Measurements from ENCODE around the gene LDLRAP1. TPM values are rescaled to one million over a fixed set of nuclear protein-coding genes. Genes with fewer than 3 reads are reported as not detected.
"Not testable (repeated sequence)": the region's sequence is repeated elsewhere in the genome, so short reads cannot be mapped to it uniquely, and the experiment has no call there.

LDLRAP1 gene
- total and polyA plus RNA-seq, 7 experiments from 2014 or later: 28.1 to 853 (median 301) TPM

DNA sequence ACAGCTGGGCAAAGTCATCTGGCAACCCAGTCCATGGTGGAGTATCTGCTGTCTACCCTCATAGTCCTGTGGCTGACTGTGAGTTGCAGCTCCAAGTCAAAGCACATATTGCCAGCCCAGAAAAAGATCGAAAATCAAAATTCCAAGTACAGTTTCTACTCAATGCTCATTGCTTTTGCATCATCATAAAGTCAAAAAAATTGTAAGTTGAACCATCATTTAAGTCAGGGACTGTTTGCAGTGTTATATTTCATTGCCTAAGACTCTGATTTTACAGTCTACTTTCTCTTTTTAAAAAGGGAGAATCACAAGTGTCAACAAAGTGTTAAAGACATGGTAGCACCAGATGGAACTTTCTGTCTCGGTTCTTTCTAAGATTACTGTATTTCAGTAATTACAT, 50.5 kb downstream of the LDLRAP1 start:
- Mint-ChIP-seq H3K9me3 (peaks cover 0 to 4% (median 0%) of the 10 kb centered on the region in 11 donors), H3K27me3 (peaks cover 0 to 29% (median 0%) of the 10 kb centered on the region in 5 donors), H3K36me3 (peaks cover 0 to 4% (median 3%) of the 10 kb centered on the region in 5 donors), H3K4me3 (no peak overlapping the region), H3K4me1 (peaks cover 0 to 31% (median 23%) of the 10 kb centered on the region in 7 donors), H3K27ac (no peak overlapping the region)
- H3K9me3 ChIP-seq (ENCODE audit: control insufficient read depth in 2 of 3, low read length in 3 of 3): no peaks in the 10 kb centered on the region
- intact Hi-C loops (cut with micrococcal nuclease): no loop called here
- ATAC-seq (no peak), DNase-seq (no peak)
- peaks cover 0 to 8% of the 10 kb centered on the region in 2 donors for H3K4me1 ChIP-seq (ENCODE audit: control insufficient read depth in 2 of 2, insufficient read depth in 2 of 2, low read length in 2 of 2)
- POLR2A ChIA-PET: interaction anchor here (0.6 to 1.1 kb wide), 3 partner anchors 11 to 30 kb away, joined by 3 read pairs; no protein-coding TSS in a partner anchor
- CTCF ChIA-PET: interaction anchor here (0.6 to 0.7 kb wide), 2 partner anchors 181 to 1817 kb away, joined by 3 to 4 read pairs; no protein-coding TSS in a partner anchor
- H3K4me3 ChIP-seq (ENCODE audit: low read length): no peak overlapping the region
- H3K27ac ChIP-seq (ENCODE audit: low read depth, low read length): no peak overlapping the region
- no peaks in the 10 kb centered on the region for H3K27me3 ChIP-seq (ENCODE audit: control insufficient read depth in 2 of 2, insufficient read depth in 2 of 2, low read length in 2 of 2)
- H3K36me3 ChIP-seq (ENCODE audit: control insufficient read depth in 2 of 3, insufficient read depth in 3 of 3, low read length in 3 of 3): no peaks in the 10 kb centered on the region

DNA sequence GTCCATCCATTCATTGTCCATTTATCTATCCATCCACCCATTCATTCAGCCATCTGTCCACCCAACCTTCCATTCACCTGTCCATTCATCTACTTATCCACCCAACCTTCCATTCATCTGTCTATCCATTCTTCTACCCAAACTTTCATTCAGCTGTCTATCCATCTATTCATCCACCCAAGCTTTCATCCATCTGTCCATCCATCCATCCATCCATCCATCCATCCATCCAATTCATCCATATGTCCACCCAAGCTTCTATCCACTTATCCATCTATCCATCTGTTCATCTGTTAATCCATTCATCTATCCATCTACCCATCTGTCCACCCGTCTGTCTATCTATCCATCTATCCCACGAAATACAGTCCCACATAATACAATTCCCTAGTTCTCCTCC, 51.6 kb downstream of the LDLRAP1 start:
- intact Hi-C loops (cut with micrococcal nuclease): no loop called here
- ChIA-PET POLR2A (interaction anchor here (1.1 kb wide), 1 partner anchor 18 kb away, joined by 3 read pairs; no protein-coding TSS in a partner anchor), CTCF (no interaction called here)
- H3K27me3 Mint-ChIP-seq: peaks cover 0 to 38% (median 0%) of the 10 kb centered on the region in 5 donors
- no peak overlapping the region for H3K4me3 Mint-ChIP-seq
- peaks cover 0 to 7% (median 0%) of the 10 kb centered on the region in 11 donors for H3K9me3 Mint-ChIP-seq
- H3K27ac ChIP-seq (ENCODE audit: low read depth, low read length): no peak overlapping the region
- peaks cover 0 to 26% (median 20%) of the 10 kb centered on the region in 7 donors for H3K4me1 Mint-ChIP-seq
- H3K36me3 ChIP-seq (ENCODE audit: control insufficient read depth in 2 of 3, insufficient read depth in 3 of 3, low read length in 3 of 3): no peaks in the 10 kb centered on the region
- H3K4me3 ChIP-seq (ENCODE audit: low read length): no peak overlapping the region
- no peaks in the 10 kb centered on the region for H3K9me3 ChIP-seq (ENCODE audit: control insufficient read depth in 2 of 3, low read length in 3 of 3)
- no peaks in the 10 kb centered on the region for H3K27me3 ChIP-seq (ENCODE audit: control insufficient read depth in 2 of 2, insufficient read depth in 2 of 2, low read length in 2 of 2)
- peaks cover 0 to 8% of the 10 kb centered on the region in 2 donors for H3K4me1 ChIP-seq (ENCODE audit: control insufficient read depth in 2 of 2, insufficient read depth in 2 of 2, low read length in 2 of 2)
- DNase-seq (no peak), ATAC-seq (no peak)
- H3K36me3 Mint-ChIP-seq: peaks cover 0 to 7% (median 4%) of the 10 kb centered on the region in 5 donors
- H3K27ac Mint-ChIP-seq: peak overlapping the region in 1 of 9 donors; percentile 3

DNA sequence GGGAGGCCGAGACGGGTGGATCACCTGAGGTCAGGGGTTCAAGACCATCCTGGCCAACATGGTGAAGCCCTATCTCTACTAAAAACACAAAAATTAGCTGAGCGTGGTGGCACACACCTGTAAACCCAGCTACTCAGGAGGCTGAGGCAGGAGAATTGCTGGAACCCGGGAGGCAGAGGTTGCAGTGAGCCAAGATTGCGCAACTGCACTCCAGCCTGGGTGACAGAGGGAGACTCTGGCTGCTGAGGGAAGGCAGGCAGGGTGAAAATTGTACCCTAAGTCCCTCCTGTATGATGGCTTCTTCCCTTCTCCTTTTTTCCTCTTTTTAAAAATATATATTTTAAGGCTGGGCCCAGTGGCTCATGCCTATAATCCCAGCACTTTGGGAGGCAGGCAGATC, 53.2 kb downstream of the LDLRAP1 start:
- H3K27ac ChIP-seq (ENCODE audit: low read depth, low read length); H3K9me3 ChIP-seq (ENCODE audit: control insufficient read depth in 2 of 3, low read length in 3 of 3); ATAC-seq; H3K4me1 ChIP-seq (ENCODE audit: control insufficient read depth in 2 of 2, insufficient read depth in 2 of 2, low read length in 2 of 2); H3K36me3 Mint-ChIP-seq; H3K4me3 Mint-ChIP-seq; H3K36me3 ChIP-seq (ENCODE audit: control insufficient read depth in 2 of 3, insufficient read depth in 3 of 3, low read length in 3 of 3); H3K4me3 ChIP-seq (ENCODE audit: low read length); intact Hi-C loops (cut with micrococcal nuclease); H3K9me3 Mint-ChIP-seq; DNase-seq; H3K27me3 ChIP-seq (ENCODE audit: control insufficient read depth in 2 of 2, insufficient read depth in 2 of 2, low read length in 2 of 2); POLR2A ChIA-PET: not testable (repeated sequence)
- H3K27me3 Mint-ChIP-seq: peaks cover 0 to 49% (median 0%) of the 10 kb centered on the region in 5 donors
- CTCF ChIA-PET: interaction anchor here (1.4 kb wide), 1 partner anchor 94 kb away, joined by 4 read pairs; no protein-coding TSS in a partner anchor
- H3K27ac Mint-ChIP-seq: peak overlapping the region in 1 of 9 donors; percentile 52
- H3K4me1 Mint-ChIP-seq: peaks cover 3 to 18% (median 9%) of the 10 kb centered on the region in 7 donors

DNA sequence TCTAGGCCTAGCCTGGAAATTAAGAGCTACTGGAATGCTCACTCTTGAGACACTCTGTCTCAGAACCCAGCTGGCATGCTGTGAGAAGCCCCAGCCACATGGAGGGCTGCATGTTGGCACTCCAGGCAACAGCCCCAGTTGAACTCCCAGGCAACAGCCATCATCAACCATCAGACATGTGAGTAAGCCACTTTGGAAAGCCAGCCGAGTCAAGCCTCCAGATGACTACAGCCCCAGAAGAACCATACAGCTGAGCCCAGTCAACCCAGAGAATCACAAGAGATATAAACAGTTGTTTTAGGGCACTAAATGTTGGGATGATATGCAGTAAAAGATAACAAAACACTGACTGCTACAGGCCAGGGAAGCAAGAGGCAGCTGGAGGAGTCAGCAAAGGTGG, 55.5 kb downstream of the LDLRAP1 start:
- peaks cover 0 to 7% (median 4%) of the 10 kb centered on the region in 5 donors for H3K36me3 Mint-ChIP-seq
- no peaks in the 10 kb centered on the region for H3K27me3 ChIP-seq (ENCODE audit: control insufficient read depth in 2 of 2, insufficient read depth in 2 of 2, low read length in 2 of 2)
- ChIA-PET POLR2A (interaction anchor here (0.7 to 1.1 kb wide), 2 partner anchors 34 to 112 kb away, joined by 3 to 4 read pairs; no protein-coding TSS in a partner anchor), CTCF (interaction anchor here (0.6 to 1.2 kb wide), 6 partner anchors 10 to 1348 kb away, joined by 3 to 7 read pairs (median 4); no protein-coding TSS in a partner anchor)
- H3K9me3 ChIP-seq (ENCODE audit: control insufficient read depth in 2 of 3, low read length in 3 of 3): no peaks in the 10 kb centered on the region
- H3K4me3 ChIP-seq (ENCODE audit: low read length): no peak overlapping the region
- peak overlapping the region in 2 of 9 donors; percentile 2 to 43 for H3K27ac Mint-ChIP-seq
- H3K27me3 Mint-ChIP-seq: peaks cover 0 to 50% (median 0%) of the 10 kb centered on the region in 5 donors
- H3K4me1 ChIP-seq (ENCODE audit: control insufficient read depth in 2 of 2, insufficient read depth in 2 of 2, low read length in 2 of 2): no peaks in the 10 kb centered on the region
- H3K36me3 ChIP-seq (ENCODE audit: control insufficient read depth in 2 of 3, insufficient read depth in 3 of 3, low read length in 3 of 3): no peaks in the 10 kb centered on the region
- H3K27ac ChIP-seq (ENCODE audit: low read depth, low read length): no peak overlapping the region
- peaks cover 3 to 18% (median 9%) of the 10 kb centered on the region in 7 donors for H3K4me1 Mint-ChIP-seq
- ATAC-seq (no peak), DNase-seq (no peak)
- intact Hi-C loops (cut with micrococcal nuclease): no loop called here
- peaks cover 0 to 7% (median 0%) of the 10 kb centered on the region in 11 donors for H3K9me3 Mint-ChIP-seq
- no peak overlapping the region for H3K4me3 Mint-ChIP-seq

DNA sequence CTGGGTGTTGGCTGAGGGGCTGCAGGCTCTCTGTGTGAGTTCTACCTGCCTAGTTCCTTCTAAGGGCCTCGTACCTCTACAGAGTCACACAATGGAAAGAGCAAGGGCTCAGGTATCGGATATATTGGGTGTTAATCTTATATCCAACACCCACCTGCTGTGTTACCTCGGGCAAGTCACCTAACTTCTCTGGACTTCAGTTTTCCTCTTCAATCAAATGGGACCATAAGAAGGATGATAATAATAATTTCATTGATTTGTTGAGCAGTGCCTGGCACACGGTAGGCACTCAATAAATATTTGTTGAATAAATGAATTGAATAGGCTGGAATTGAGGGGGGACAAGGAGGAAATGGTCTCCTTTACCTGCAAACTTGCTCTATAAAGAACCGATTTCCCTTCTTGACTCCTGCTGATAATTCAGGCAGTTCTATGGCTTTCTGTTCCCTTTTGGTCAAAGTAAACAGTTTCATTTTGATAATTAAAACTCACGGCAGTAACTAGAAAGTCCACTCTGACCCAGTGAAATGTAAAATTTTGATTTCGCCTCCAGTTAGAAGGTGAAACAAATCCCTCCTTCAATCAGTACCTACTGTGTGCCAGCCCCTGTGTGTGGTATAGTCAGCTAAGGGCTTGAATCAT, 56.7 kb downstream of the LDLRAP1 start:
- no peaks in the 10 kb centered on the region for H3K36me3 ChIP-seq (ENCODE audit: control insufficient read depth in 2 of 3, insufficient read depth in 3 of 3, low read length in 3 of 3)
- intact Hi-C loops (cut with micrococcal nuclease): no loop called here
- no peak overlapping the region for H3K4me3 ChIP-seq (ENCODE audit: low read length)
- H3K27me3 ChIP-seq (ENCODE audit: control insufficient read depth in 2 of 2, insufficient read depth in 2 of 2, low read length in 2 of 2): no peaks in the 10 kb centered on the region
- no peak for ATAC-seq
- no peak overlapping the region for H3K27ac Mint-ChIP-seq
- peaks cover 3 to 18% (median 8%) of the 10 kb centered on the region in 7 donors for H3K4me1 Mint-ChIP-seq
- H3K9me3 ChIP-seq (ENCODE audit: control insufficient read depth in 2 of 3, low read length in 3 of 3): no peaks in the 10 kb centered on the region
- DNase-seq: no peak
- ChIA-PET CTCF (interaction anchor here (0.6 kb wide), 1 partner anchor 197 kb away, joined by 3 read pairs; no protein-coding TSS in a partner anchor), POLR2A (interaction anchor here (1.0 kb wide), 1 partner anchor 9 kb away, joined by 3 read pairs; no protein-coding TSS in a partner anchor)
- no peak overlapping the region for H3K27ac ChIP-seq (ENCODE audit: low read depth, low read length)
- H3K4me1 ChIP-seq (ENCODE audit: control insufficient read depth in 2 of 2, insufficient read depth in 2 of 2, low read length in 2 of 2): no peaks in the 10 kb centered on the region
- peaks cover 0 to 5% (median 0%) of the 10 kb centered on the region in 11 donors for H3K9me3 Mint-ChIP-seq
- H3K27me3 Mint-ChIP-seq: peaks cover 0 to 50% (median 0%) of the 10 kb centered on the region in 5 donors
- H3K36me3 Mint-ChIP-seq: peaks cover 0 to 7% (median 4%) of the 10 kb centered on the region in 5 donors
- H3K4me3 Mint-ChIP-seq: no peak overlapping the region

DNA sequence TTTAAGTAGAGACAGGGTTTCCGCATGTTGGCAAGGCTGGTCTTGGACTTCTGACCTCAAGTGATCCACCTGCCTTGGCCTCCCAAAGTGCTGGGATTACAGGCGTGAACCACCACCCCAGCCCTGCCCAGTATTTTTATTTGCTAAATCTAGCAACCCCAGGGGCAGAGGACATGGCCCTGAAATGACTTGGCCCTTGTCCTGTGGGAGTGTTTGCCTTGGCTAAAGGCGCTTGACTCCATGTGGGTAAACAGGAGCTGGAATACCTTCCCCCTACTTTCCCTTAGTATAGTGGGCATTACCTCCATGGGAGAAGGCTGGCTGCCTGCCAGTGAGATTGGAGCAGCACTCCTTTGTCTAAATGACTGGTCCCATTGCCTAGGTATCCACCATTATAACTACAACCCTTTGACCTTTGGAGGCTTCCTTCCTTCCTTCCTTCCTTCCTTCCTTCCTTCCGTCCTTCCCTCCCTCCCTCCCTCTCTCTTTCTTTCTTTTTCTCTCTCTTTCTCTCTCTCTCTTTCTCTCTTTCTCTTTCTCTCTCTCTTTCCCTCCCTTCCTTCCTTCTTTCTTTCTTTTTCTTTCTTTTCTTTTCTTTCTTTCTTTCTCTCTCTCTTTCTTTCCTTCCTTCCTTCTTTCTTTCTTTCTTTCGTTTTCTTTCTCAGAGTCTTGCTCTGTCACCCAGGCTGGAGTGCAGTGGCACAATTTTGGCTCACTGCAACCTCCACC, 57.7 kb downstream of the LDLRAP1 start:
- H3K4me1 Mint-ChIP-seq: peaks cover 3 to 16% (median 6%) of the 10 kb centered on the region in 7 donors
- H3K4me3 Mint-ChIP-seq: peak overlapping the region in 1 of 10 donors; percentile 33
- H3K27ac ChIP-seq (ENCODE audit: low read depth, low read length); H3K27me3 ChIP-seq (ENCODE audit: control insufficient read depth in 2 of 2, insufficient read depth in 2 of 2, low read length in 2 of 2); ATAC-seq; H3K36me3 ChIP-seq (ENCODE audit: control insufficient read depth in 2 of 3, insufficient read depth in 3 of 3, low read length in 3 of 3); H3K9me3 ChIP-seq (ENCODE audit: control insufficient read depth in 2 of 3, low read length in 3 of 3); H3K27ac Mint-ChIP-seq; H3K9me3 Mint-ChIP-seq; H3K36me3 Mint-ChIP-seq; intact Hi-C loops (cut with micrococcal nuclease); H3K4me3 ChIP-seq (ENCODE audit: low read length); DNase-seq; H3K4me1 ChIP-seq (ENCODE audit: control insufficient read depth in 2 of 2, insufficient read depth in 2 of 2, low read length in 2 of 2): not testable (repeated sequence)
- H3K27me3 Mint-ChIP-seq: peaks cover 0 to 51% (median 0%) of the 10 kb centered on the region in 5 donors
- ChIA-PET POLR2A (interaction anchor here (0.6 kb wide), 1 partner anchor 11 kb away, joined by 3 read pairs; no protein-coding TSS in a partner anchor), CTCF (interaction anchor here (1.4 kb wide), 1 partner anchor 9 kb away, joined by 3 read pairs; no protein-coding TSS in a partner anchor)

Measured in naive thymus-derived CD4-positive, alpha-beta T cell (primary cell).